WTC11 (cell line): ENCODE measurements around the gene PCNX3.

Source experiments
- CREB1 ChIP-seq: sonication (generic); formaldehyde crosslinking; IDR thresholded peaks from 2 replicates; pipeline ENCODE4 v1.8.0; 2023; ENCODE audit warnings: mild to moderate bottlenecking, missing genetic modification reagents
- CREM ChIP-seq: sonication (generic); formaldehyde crosslinking; IDR thresholded peaks from 2 replicates; pipeline ENCODE4 v1.8.1; 2022; ENCODE audit warnings: mild to moderate bottlenecking, missing genetic modification reagents, moderate library complexity
- CTCF ChIP-seq: fragments of 200-600 bp; IDR thresholded peaks from 2 replicates; pipeline ENCODE4 v1.8.0; 2022; ENCODE audit warnings: antibody characterized with exemption
- E2F5 ChIP-seq: sonication (generic); formaldehyde crosslinking; IDR thresholded peaks from 2 replicates; pipeline ENCODE4 v1.8.1; 2022; ENCODE audit warnings: mild to moderate bottlenecking, moderate library complexity, missing genetic modification reagents
- FOXK1 ChIP-seq: sonication (generic); formaldehyde crosslinking; IDR thresholded peaks from 2 replicates; pipeline ENCODE4 v1.8.0; 2022; ENCODE audit warnings: mild to moderate bottlenecking, moderate library complexity, missing genetic modification reagents
- FOXP1 ChIP-seq: sonication (generic); formaldehyde crosslinking; IDR thresholded peaks from 2 replicates; pipeline ENCODE4 v1.8.0; 2022; ENCODE audit warnings: missing genetic modification reagents, mild to moderate bottlenecking, moderate library complexity, borderline replicate concordance
- NR2C2 ChIP-seq: sonication (generic); formaldehyde crosslinking; IDR thresholded peaks from 2 replicates; pipeline ENCODE4 v1.8.0; 2022; ENCODE audit warnings: mild to moderate bottlenecking, missing genetic modification reagents
- RELA ChIP-seq: sonication (generic); formaldehyde crosslinking; IDR thresholded peaks from 2 replicates; pipeline ENCODE4 v1.8.1; 2022; ENCODE audit warnings: missing genetic modification reagents, mild to moderate bottlenecking, borderline replicate concordance
- SP1 ChIP-seq: sonication (generic); formaldehyde crosslinking; conservative IDR thresholded peaks from 2 replicates; pipeline ENCODE4 v1.8.1; 2022; ENCODE audit warnings: missing genetic modification reagents
- TEAD4 ChIP-seq: sonication (generic); formaldehyde crosslinking; IDR thresholded peaks from 2 replicates; pipeline ENCODE4 v1.8.0; 2022; ENCODE audit warnings: mild to moderate bottlenecking, missing genetic modification reagents
- USF2 ChIP-seq: sonication (generic); formaldehyde crosslinking; IDR thresholded peaks from 2 replicates; pipeline ENCODE4 v1.8.1; 2023; ENCODE audit warnings: mild to moderate bottlenecking, missing genetic modification reagents, moderate library complexity
- ZBTB21 ChIP-seq: sonication (generic); formaldehyde crosslinking; IDR thresholded peaks from 2 replicates; pipeline ENCODE4 v1.8.1; 2023; ENCODE audit warnings: mild to moderate bottlenecking, missing genetic modification reagents, borderline replicate concordance
- ZNF425 ChIP-seq: fragments of 250-450 bp; sonication (Bioruptor Pico); conservative IDR thresholded peaks from 2 replicates; pipeline ENCODE4 v1.9.0; 2021; ENCODE audit warnings: mild to moderate bottlenecking
- ZSCAN18 ChIP-seq: fragments of 250-450 bp; sonication (Bioruptor Pico); IDR thresholded peaks from 2 replicates; pipeline ENCODE4 v2.1.2; 2022; ENCODE audit warnings: mild to moderate bottlenecking, moderate library complexity

- TF ChIP-seq CTCF (no peak), RELA (no peak), FOXP1 (CRISPR knock-in tag) (no peak), TEAD4 (CRISPR knock-in tag) (no peak), FOXK1 (no peak), ZSCAN18 (CRISPR knock-in tag) (no peak), E2F5 (CRISPR knock-in tag) (no peak), USF2 (CRISPR knock-in tag) (no peak), ZNF425 (CRISPR knock-in tag) (no peak), SP1 (CRISPR knock-in tag) (no peak), CREB1 (CRISPR knock-in tag) (no peak), CREM (CRISPR knock-in tag) (no peak), NR2C2 (CRISPR knock-in tag) (no peak), ZBTB21 (CRISPR knock-in tag) (no peak)
Observed at GRCh38 chr11:65595131-65595530, 20.4 kb upstream of the PCNX3 start.
